NCI-H2081 (cell line): Measurements from ENCODE around the gene RFTN2.

ENCODE experiments used
- DNase-seq, 2 experiments: peaks; one replicate each; lab custom pipeline; 2025; lab: John Stamatoyannopoulos, UW

The RFTN2 gene

GRCh38 chr2:197547163-197547900 lies 128.1 kb downstream of the RFTN2 start:
- no peak for DNase-seq

GRCh38 chr2:197543206-197543605 lies 132.2 kb downstream of the RFTN2 start:
- DNase-seq: no peak

- DNase-seq: no peak
These were observed 135.7 kb downstream of the RFTN2 start for GRCh38 chr2:197539734-197540133.

GRCh38 chr2:197538412-197538811 lies 137.0 kb downstream of the RFTN2 start:
- DNase-seq: no peak
